ENCODE results near the gene SOST. TPM values are rescaled to one million over a fixed set of nuclear protein-coding genes. Genes with fewer than 3 reads are reported as not detected.

The SOST gene
- total RNA-seq, 1 experiment from 2014 or later = 0.07 TPM

GRCh38 chr17:43805117-43805516, 46.5 kb upstream of the SOST start (continued):
- TF ChIP-seq ZNF281 (CRISPR knock-in tag; IDR thresholded peaks at IDR 0.05) (no peak), CREM (CRISPR knock-in tag; IDR thresholded peaks at IDR 0.05) (no peak), ARID4B (CRISPR knock-in tag; IDR thresholded peaks at IDR 0.05; ENCODE audit: borderline replicate concordance) (no peak), PRRX2 (CRISPR knock-in tag; IDR thresholded peaks at IDR 0.05) (no peak), USF1 (CRISPR knock-in tag; IDR thresholded peaks at IDR 0.05) (no peak), CTCF (IDR thresholded peaks at IDR 0.05) (no peak), PREB (CRISPR knock-in tag; IDR thresholded peaks at IDR 0.05; ENCODE audit: borderline replicate concordance) (no peak), NR1H2 (CRISPR knock-in tag; IDR thresholded peaks at IDR 0.05) (no peak)

GRCh38 chr17:43803758-43804157, 45.2 kb upstream of the SOST start:
- H3K4me1 Mint-ChIP-seq = peaks cover 43% of the 10 kb centered on the region
- H3K27me3 Mint-ChIP-seq (ENCODE audit: low read depth) = no peaks in the 10 kb centered on the region
- 0 out of 2 replicates have a peak overlapping the region, but pooled peaks have one; percentile 2 for H3K4me3 Mint-ChIP-seq
- TF ChIP-seq FOXP4 (CRISPR knock-in tag; IDR thresholded peaks at IDR 0.05) (peak; percentile 14; the same call in 1 of the 2 replicates), SMAD4 (CRISPR knock-in tag; IDR thresholded peaks at IDR 0.05) (no peak), E2F1 (CRISPR knock-in tag; IDR thresholded peaks at IDR 0.05) (no peak), ATF3 (CRISPR knock-in tag; conservative IDR thresholded peaks at IDR 0.05) (peak; percentile 70; the same call in 1 of the 2 replicates), ZNF512 (CRISPR knock-in tag; IDR thresholded peaks at IDR 0.05; ENCODE audit: borderline replicate concordance) (no peak), ZNF121 (CRISPR knock-in tag; IDR thresholded peaks at IDR 0.05) (peak; percentile 92), JUN (CRISPR knock-in tag; IDR thresholded peaks at IDR 0.05) (no peak)
- ATAC-seq (peak; percentile 90), DNase-seq (ENCODE audit: low spot score) (peak; percentile 39)
- CTCF ChIA-PET = interaction anchor here (0.6 to 2.4 kb wide), 8 partner anchors 10 to 203 kb away, joined by 3 to 17 read pairs (median 4); partner anchors contain the start of genes CD300LG and DUSP3
- H3K27ac Mint-ChIP-seq = peak overlapping the region; percentile 82
- POLR2A ChIA-PET = interaction anchor here (0.5 to 1.1 kb wide), 2 partner anchors 36 to 38 kb away, joined by 3 to 5 read pairs; no protein-coding TSS in a partner anchor
- peaks cover 19% of the 10 kb centered on the region for H3K36me3 Mint-ChIP-seq
- H3K9me3 Mint-ChIP-seq = peaks cover 12% of the 10 kb centered on the region

Data from WTC11 (cell line).